Stimulated activated CD4-positive, alpha-beta T cell treated with anti-CD3 and anti-CD28 coated beads, Interleukin-1b, Interleukin-23, amount 100 ng/mL, for 1 hour (primary cell): ENCODE results near the gene MEGF6.

ENCODE experiments used
- DNase-seq, 2 donors: peaks; one replicate each; pipeline ENCODE4 v3.0.0-alpha.2; 2020; ENCODE audit warnings: low read depth in 2 of 2

The MEGF6 gene

GRCh38 chr1:3540876-3541275, 70.4 kb downstream of the MEGF6 start:
- no peak for DNase-seq

GRCh38 chr1:3539707-3540425, 71.4 kb downstream of the MEGF6 start:
- no peak for DNase-seq

GRCh38 chr1:3537359-3537758, 73.9 kb downstream of the MEGF6 start:
- DNase-seq: no peak

GRCh38 chr1:3536420-3537195, 74.7 kb downstream of the MEGF6 start:
- DNase-seq: no peak

- no peak for DNase-seq
Measured at GRCh38 chr1:3535732-3536131, 75.6 kb downstream of the MEGF6 start.

GRCh38 chr1:3534803-3535637, 76.3 kb downstream of the MEGF6 start:
- DNase-seq: no peak

- no peak for DNase-seq
Measured at GRCh38 chr1:3533067-3534048, 78.0 kb downstream of the MEGF6 start.

GRCh38 chr1:3531928-3532327, 79.4 kb downstream of the MEGF6 start:
- DNase-seq: no peak

GRCh38 chr1:3530926-3531818, 80.1 kb downstream of the MEGF6 start:
- peak; percentile 51 to 66 for DNase-seq

- DNase-seq: no peak
Measured at GRCh38 chr1:3530086-3530925, 81.0 kb downstream of the MEGF6 start.

GRCh38 chr1:3529099-3529729, 82.1 kb downstream of the MEGF6 start:
- no peak for DNase-seq

- no peak for DNase-seq
Measured at GRCh38 chr1:3527774-3528173, 83.5 kb downstream of the MEGF6 start.

- DNase-seq: no peak
Measured at GRCh38 chr1:3525551-3526482, 85.5 kb downstream of the MEGF6 start.

GRCh38 chr1:3524556-3525203, 86.6 kb downstream of the MEGF6 start:
- DNase-seq: no peak

- no peak for DNase-seq
Measured at GRCh38 chr1:3523980-3524379, 87.3 kb downstream of the MEGF6 start.

- no peak for DNase-seq
Measured at GRCh38 chr1:3522564-3523265, 88.6 kb downstream of the MEGF6 start.
